ENCODE data around the gene SLC8A2.

SLC8A2 gene

GRCh38 chr19:47432499-47432898, 39.2 kb downstream of the SLC8A2 start:
- no peak for TF ChIP-seq CTCF (conservative IDR thresholded peaks at IDR 0.05; ENCODE audit: low read depth, low read length)
- DNase-seq (ENCODE audit: low read depth): no peak
- no peak overlapping the region for H3K4me3 ChIP-seq (ENCODE audit: low read depth, low read length)

GRCh38 chr19:47432091-47432490, 39.6 kb downstream of the SLC8A2 start:
- no peak for TF ChIP-seq CTCF (conservative IDR thresholded peaks at IDR 0.05; ENCODE audit: low read depth, low read length)
- H3K4me3 ChIP-seq (ENCODE audit: low read depth, low read length): no peak overlapping the region
- DNase-seq (ENCODE audit: low read depth): no peak

GRCh38 chr19:47430041-47430802, 41.5 kb downstream of the SLC8A2 start:
- TF ChIP-seq CTCF (conservative IDR thresholded peaks at IDR 0.05; ENCODE audit: low read depth, low read length): peak; percentile 25
- H3K4me3 ChIP-seq (ENCODE audit: low read depth, low read length): peak overlapping the region; percentile 37
- peak; percentile 61 for DNase-seq (ENCODE audit: low read depth)

GRCh38 chr19:47429140-47429793, 42.4 kb downstream of the SLC8A2 start:
- H3K4me3 ChIP-seq (ENCODE audit: low read depth, low read length): no peak overlapping the region
- no peak for TF ChIP-seq CTCF (conservative IDR thresholded peaks at IDR 0.05; ENCODE audit: low read depth, low read length)
- no peak for DNase-seq (ENCODE audit: low read depth)

GRCh38 chr19:47428177-47428894, 43.4 kb downstream of the SLC8A2 start:
- peak overlapping the region; percentile 11 for H3K4me3 ChIP-seq (ENCODE audit: low read depth, low read length)
- no peak for TF ChIP-seq CTCF (conservative IDR thresholded peaks at IDR 0.05; ENCODE audit: low read depth, low read length)
- DNase-seq (ENCODE audit: low read depth): peak; percentile 97

GRCh38 chr19:47427241-47428176, 44.2 kb downstream of the SLC8A2 start:
- DNase-seq (ENCODE audit: low read depth): peak; percentile 62
- peak overlapping the region; percentile 6 for H3K4me3 ChIP-seq (ENCODE audit: low read depth, low read length)
- peak; percentile 90 for TF ChIP-seq CTCF (conservative IDR thresholded peaks at IDR 0.05; ENCODE audit: low read depth, low read length)

Measured in choroid plexus epithelial cell (primary cell).